Measurements from ENCODE around the gene EOLA1.

DNA sequence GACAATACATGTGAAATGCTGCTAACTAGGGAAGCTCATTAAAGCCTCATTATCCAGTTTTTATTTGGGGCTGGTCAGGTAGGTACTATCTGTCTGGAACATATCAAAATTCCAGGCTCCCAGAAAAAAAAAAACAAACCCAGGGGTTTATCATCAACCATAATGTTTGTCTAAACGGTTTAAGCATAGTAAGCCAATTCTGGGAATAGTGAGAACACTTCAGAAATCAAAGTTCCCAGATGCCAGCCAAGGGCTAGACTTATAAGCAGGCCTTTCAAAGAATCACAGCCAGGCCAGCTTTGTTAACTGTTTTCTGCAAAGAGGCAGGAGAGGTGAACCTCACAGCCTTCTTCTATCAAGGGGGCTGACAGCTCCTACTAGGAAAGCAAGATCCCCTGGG lies 43.8 kb upstream of the EOLA1 start:
- TF ChIP-seq, protein P1, sequence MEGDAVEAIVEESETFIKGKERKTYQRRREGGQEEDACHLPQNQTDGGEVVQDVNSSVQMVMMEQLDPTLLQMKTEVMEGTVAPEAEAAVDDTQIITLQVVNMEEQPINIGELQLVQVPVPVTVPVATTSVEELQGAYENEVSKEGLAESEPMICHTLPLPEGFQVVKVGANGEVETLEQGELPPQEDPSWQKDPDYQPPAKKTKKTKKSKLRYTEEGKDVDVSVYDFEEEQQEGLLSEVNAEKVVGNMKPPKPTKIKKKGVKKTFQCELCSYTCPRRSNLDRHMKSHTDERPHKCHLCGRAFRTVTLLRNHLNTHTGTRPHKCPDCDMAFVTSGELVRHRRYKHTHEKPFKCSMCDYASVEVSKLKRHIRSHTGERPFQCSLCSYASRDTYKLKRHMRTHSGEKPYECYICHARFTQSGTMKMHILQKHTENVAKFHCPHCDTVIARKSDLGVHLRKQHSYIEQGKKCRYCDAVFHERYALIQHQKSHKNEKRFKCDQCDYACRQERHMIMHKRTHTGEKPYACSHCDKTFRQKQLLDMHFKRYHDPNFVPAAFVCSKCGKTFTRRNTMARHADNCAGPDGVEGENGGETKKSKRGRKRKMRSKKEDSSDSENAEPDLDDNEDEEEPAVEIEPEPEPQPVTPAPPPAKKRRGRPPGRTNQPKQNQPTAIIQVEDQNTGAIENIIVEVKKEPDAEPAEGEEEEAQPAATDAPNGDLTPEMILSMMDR (optimal IDR thresholded peaks at IDR 0.05 in 1 of 3, IDR thresholded peaks at IDR 0.05 in 1 of 3, conservative IDR thresholded peaks at IDR 0.05 in 1 of 3; ENCODE audit: extremely low read depth in 1 of 3, insufficient read depth in 2 of 3, low read length in 3 of 3): no peak
- no peak for TF ChIP-seq EZH2 (IDR thresholded peaks at IDR 0.05; ENCODE audit: low read length)
